CD8-positive, alpha-beta memory T cell (primary cell): ENCODE results near the gene ARHGDIA. TPM values are rescaled to one million over a fixed set of nuclear protein-coding genes. Genes with fewer than 3 reads are reported as not detected.

ENCODE experiments used
- CTCF ChIA-PET: fragments of 350-600 bp; sonication (Branson Sonifier 250); formaldehyde crosslinking; loops from one replicate; lab custom pipeline; 2021; ENCODE audit warnings: antibody characterized with exemption; lab: Charles Lee
- POLR2A ChIA-PET: fragments of 350-600 bp; sonication (Branson Sonifier 250); formaldehyde crosslinking; loops from one replicate; lab custom pipeline; 2021; ENCODE audit warnings: antibody characterized with exemption; lab: Charles Lee
- DNase-seq, 5 donors: peaks; one replicate each; pipeline versions ENCODE4 v3.0.0 to v3.0.0-alpha.2; 2020 to 2022; ENCODE audit warnings: mixed read lengths in 1 of 5
- H3K27ac ChIP-seq: one replicate; pipeline ENCODE4 v1.7.0; 2013; ENCODE audit warnings: low read depth, mild to moderate bottlenecking, low read length, moderate library complexity
- H3K27me3 ChIP-seq: 2 replicates; pipeline ENCODE4 v1.7.0; 2013; ENCODE audit warnings: low read length, mild to moderate bottlenecking; ENCODE audit not compliant: insufficient read depth, poor library complexity, severe bottlenecking
- H3K36me3 ChIP-seq: 2 replicates; pipeline ENCODE4 v1.7.0; 2013; ENCODE audit warnings: mild to moderate bottlenecking, low read length, moderate library complexity; ENCODE audit not compliant: insufficient read depth
- H3K4me1 ChIP-seq: 2 replicates; pipeline ENCODE4 v1.7.0; 2013; ENCODE audit warnings: mild to moderate bottlenecking, low read length, moderate library complexity; ENCODE audit not compliant: insufficient read depth
- H3K4me3 ChIP-seq: 2 replicates; pipeline ENCODE4 v1.7.0; 2013; ENCODE audit warnings: mild to moderate bottlenecking, low read length
- H3K9me3 ChIP-seq: 2 replicates; pipeline ENCODE4 v1.7.0; 2013; ENCODE audit warnings: mild to moderate bottlenecking, low read length
- H3K27ac Mint-ChIP-seq, 8 donors: one replicate each; pipeline ENCODE4 v1.8.0; 2020 to 2021; ENCODE audit warnings: mixed read lengths in 8 of 8, mild to moderate bottlenecking in 6 of 8, inconsistent platforms in 3 of 8, moderate library complexity in 3 of 8
- H3K27me3 Mint-ChIP-seq, 2 donors: one replicate each; pipeline ENCODE4 v1.8.0; 2020 to 2021; ENCODE audit warnings: mixed read lengths in 2 of 2, mild to moderate bottlenecking in 1 of 2, moderate library complexity in 1 of 2
- H3K36me3 Mint-ChIP-seq, 3 donors: one replicate each; pipeline ENCODE4 v1.8.0; 2020 to 2021; ENCODE audit warnings: mixed read lengths in 3 of 3, inconsistent platforms in 1 of 3, mild to moderate bottlenecking in 1 of 3
- H3K4me1 Mint-ChIP-seq, 3 donors: one replicate each; pipeline ENCODE4 v1.8.0; 2020 to 2021; ENCODE audit warnings: mixed read lengths in 3 of 3, inconsistent platforms in 1 of 3, mild to moderate bottlenecking in 1 of 3
- H3K4me3 Mint-ChIP-seq, 7 donors: one replicate each; pipeline ENCODE4 v1.8.0; 2020 to 2021; ENCODE audit warnings: mixed read lengths in 7 of 7, mild to moderate bottlenecking in 6 of 7, moderate library complexity in 4 of 7, inconsistent platforms in 2 of 7
- H3K9me3 Mint-ChIP-seq, 5 donors: one replicate each; pipeline ENCODE4 v1.8.0; 2020 to 2022; ENCODE audit warnings: mixed read lengths in 5 of 5, mild to moderate bottlenecking in 3 of 5, moderate library complexity in 2 of 5, inconsistent platforms in 1 of 5
- polyA plus RNA-seq: library from polyadenylated mRNA; unstranded; fragments of 300-500 nt; fragmentation: Illumina TruSeq; gene quantifications from one replicate; pipeline ENCODE4 v1.2.3, GENCODE V29; 2021
- total RNA-seq, 2 experiments: library from RNA; stranded (reverse); gene quantifications; one replicate each; pipeline ENCODE4 v1.2.3, GENCODE V29; 2021

Gene ARHGDIA
- total and polyA plus RNA-seq, 3 experiments from 2014 or later: 237 to 677 (median 662) TPM

GRCh38 chr17:81914103-81914850 lies 43.1 kb upstream of the ARHGDIA start:
- no peak for DNase-seq
- Mint-ChIP-seq H3K4me1 (peaks cover 22 to 56% (median 26%) of the 10 kb centered on the region in 3 donors), H3K36me3 (peaks cover 0 to 59% (median 6%) of the 10 kb centered on the region in 3 donors), H3K27ac (no peak overlapping the region), H3K9me3 (no peaks in the 10 kb centered on the region), H3K4me3 (no peak overlapping the region), H3K27me3 (no peaks in the 10 kb centered on the region)
- H3K27ac ChIP-seq: no peak overlapping the region
- peaks cover 32% of the 10 kb centered on the region for H3K36me3 ChIP-seq
- H3K4me3 ChIP-seq: no peak overlapping the region
- no peaks in the 10 kb centered on the region for H3K9me3 ChIP-seq
- H3K27me3 ChIP-seq: no peaks in the 10 kb centered on the region
- CTCF ChIA-PET: no interaction called here
- POLR2A ChIA-PET: interaction anchor here (0.6 kb wide), 2 partner anchors 51 to 65 kb away, joined by 3 to 6 read pairs; no protein-coding TSS in a partner anchor
- H3K4me1 ChIP-seq: peaks cover 35% of the 10 kb centered on the region

- CTCF ChIA-PET: no interaction called here
- POLR2A ChIA-PET: interaction anchor here (0.6 to 1.2 kb wide), 2 partner anchors 13 to 51 kb away, joined by 4 to 6 read pairs; no protein-coding TSS in a partner anchor
- peaks cover 35% of the 10 kb centered on the region for H3K4me1 ChIP-seq
Measured at GRCh38 chr17:81913394-81914102, 42.4 kb upstream of the ARHGDIA start.

GRCh38 chr17:81912441-81913309 lies 41.5 kb upstream of the ARHGDIA start:
- peak overlapping the region; percentile 3 to 82 (median 38) for H3K4me3 Mint-ChIP-seq
- POLR2A ChIA-PET: interaction anchor here (1.2 kb wide), 1 partner anchor 13 kb away, joined by 4 read pairs; no protein-coding TSS in a partner anchor
- H3K27me3 ChIP-seq: no peaks in the 10 kb centered on the region

More at GRCh38 chr17:81913394-81914102, 42.4 kb upstream of the ARHGDIA start:
- Mint-ChIP-seq H3K4me3 (peak overlapping the region in 5 of 7 donors; percentile 8 to 82 (median 38)), H3K4me1 (peaks cover 22 to 53% (median 26%) of the 10 kb centered on the region in 3 donors), H3K27me3 (no peaks in the 10 kb centered on the region), H3K36me3 (peaks cover 0 to 61% (median 6%) of the 10 kb centered on the region in 3 donors), H3K9me3 (no peaks in the 10 kb centered on the region), H3K27ac (peak overlapping the region in 3 of 8 donors; percentile 5 to 71 (median 68))
- Histone ChIP-seq H3K27ac (no peak overlapping the region), H3K27me3 (no peaks in the 10 kb centered on the region), H3K36me3 (peaks cover 32% of the 10 kb centered on the region), H3K4me3 (no peak overlapping the region), H3K9me3 (no peaks in the 10 kb centered on the region)
- no peak for DNase-seq

GRCh38 chr17:81911969-81912368 lies 40.8 kb upstream of the ARHGDIA start:
- POLR2A ChIA-PET: no interaction called here
- H3K36me3 ChIP-seq: peaks cover 32% of the 10 kb centered on the region

More at GRCh38 chr17:81912441-81913309, 41.5 kb upstream of the ARHGDIA start:
- CTCF ChIA-PET: no interaction called here
- Mint-ChIP-seq H3K27ac (peak overlapping the region in 4 of 8 donors; percentile 5 to 71 (median 53)), H3K36me3 (peaks cover 0 to 69% (median 6%) of the 10 kb centered on the region in 3 donors), H3K4me1 (peaks cover 17 to 45% (median 19%) of the 10 kb centered on the region in 3 donors), H3K27me3 (no peaks in the 10 kb centered on the region), H3K9me3 (no peaks in the 10 kb centered on the region)
- peaks cover 32% of the 10 kb centered on the region for H3K36me3 ChIP-seq
- H3K9me3 ChIP-seq: no peaks in the 10 kb centered on the region
- H3K4me3 ChIP-seq: no peak overlapping the region
- H3K27ac ChIP-seq: no peak overlapping the region
- DNase-seq: no peak
- peaks cover 31% of the 10 kb centered on the region for H3K4me1 ChIP-seq

DNA sequence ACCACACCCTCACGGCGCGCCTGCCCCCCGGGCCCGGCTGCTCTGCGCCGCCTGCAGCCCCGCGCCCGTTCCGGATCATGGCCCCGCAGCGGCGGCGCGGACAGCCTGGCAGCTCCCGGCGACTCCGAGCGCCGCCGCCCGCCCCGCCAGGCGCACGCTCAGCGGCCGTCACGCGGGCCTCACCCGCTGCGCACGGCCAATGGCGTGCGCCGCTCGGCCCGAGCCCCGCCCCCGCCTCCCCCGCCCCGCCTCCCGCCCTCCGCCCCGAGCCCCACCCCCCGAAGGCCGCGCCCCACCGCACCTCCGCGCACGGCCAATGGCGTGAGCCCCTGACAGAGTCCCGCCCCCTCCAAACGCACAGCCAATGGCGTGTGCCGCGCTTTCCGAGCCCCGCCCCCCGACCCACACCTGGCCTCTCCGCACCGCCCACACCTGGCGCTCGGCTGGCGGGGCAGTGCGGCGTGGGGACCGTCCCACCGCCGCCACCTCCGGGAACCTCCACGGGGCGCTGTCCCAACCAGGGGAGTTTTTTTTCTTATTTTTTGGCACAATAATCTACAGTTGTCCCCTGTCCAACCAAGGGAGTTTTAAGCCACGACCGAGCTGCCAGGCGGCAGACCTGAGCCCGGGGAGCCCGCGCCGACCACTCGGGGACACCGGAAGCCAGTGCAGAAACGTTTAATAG lies 40.3 kb upstream of the ARHGDIA start, which contains the start of gene PCYT2:
PCYT2 (minus strand) TSS at position 123 of the 685 bp plus-strand sequence; CDS start at position 79, 44 bp downstream.
- H3K27ac Mint-ChIP-seq: peak within 1 kb of the TSS in 7 of 8 donors; percentile 54 to 88 (median 70)
- H3K9me3 ChIP-seq: no peaks in the 10 kb centered on the region
- H3K4me1 Mint-ChIP-seq: peaks cover 7 to 35% (median 10%) of the 10 kb centered on the region in 3 donors
- peak within 1 kb of the TSS; percentile 84 to 90 (median 88) for H3K4me3 Mint-ChIP-seq
- DNase-seq: peak; percentile 89 to 95 (median 91)
- peak within 1 kb of the TSS; percentile 69 for H3K27ac ChIP-seq
- ChIA-PET POLR2A (interaction anchor here (0.6 to 1.0 kb wide), 2 partner anchors 16 to 19 kb away, joined by 3 read pairs; partner anchors contain the start of gene MAFG), CTCF (no interaction called here)
- peaks cover 21% of the 10 kb centered on the region for H3K4me1 ChIP-seq
- H3K27me3 ChIP-seq: no peaks in the 10 kb centered on the region
- no peaks in the 10 kb centered on the region for H3K27me3 Mint-ChIP-seq
- peaks cover 32% of the 10 kb centered on the region for H3K36me3 ChIP-seq
- H3K9me3 Mint-ChIP-seq: no peaks in the 10 kb centered on the region
- peak within 1 kb of the TSS; percentile 68 for H3K4me3 ChIP-seq
- peaks cover 0 to 68% (median 6%) of the 10 kb centered on the region in 3 donors for H3K36me3 Mint-ChIP-seq

More at GRCh38 chr17:81911969-81912368, 40.8 kb upstream of the ARHGDIA start:
- H3K9me3 ChIP-seq: no peaks in the 10 kb centered on the region
- H3K4me3 ChIP-seq: no peak overlapping the region
- H3K36me3 Mint-ChIP-seq: peaks cover 0 to 67% (median 6%) of the 10 kb centered on the region in 3 donors
- CTCF ChIA-PET: no interaction called here
- DNase-seq: no peak
- peaks cover 26% of the 10 kb centered on the region for H3K4me1 ChIP-seq
- no peaks in the 10 kb centered on the region for H3K9me3 Mint-ChIP-seq
- H3K27me3 ChIP-seq: no peaks in the 10 kb centered on the region
- H3K4me3 Mint-ChIP-seq: peak overlapping the region; percentile 44 to 90 (median 70)
- H3K27me3 Mint-ChIP-seq: no peaks in the 10 kb centered on the region
- H3K27ac Mint-ChIP-seq: peak overlapping the region in 5 of 8 donors; percentile 21 to 70 (median 32)
- no peak overlapping the region for H3K27ac ChIP-seq
- H3K4me1 Mint-ChIP-seq: peaks cover 12 to 41% (median 14%) of the 10 kb centered on the region in 3 donors

- peak overlapping the region; percentile 84 to 89 (median 88) for H3K4me3 Mint-ChIP-seq
- no peaks in the 10 kb centered on the region for H3K9me3 ChIP-seq
- peak overlapping the region; percentile 68 for H3K4me3 ChIP-seq
- peak overlapping the region in 2 of 8 donors; percentile 39 to 88 for H3K27ac Mint-ChIP-seq
- peaks cover 2 to 29% (median 7%) of the 10 kb centered on the region in 3 donors for H3K4me1 Mint-ChIP-seq
- peaks cover 0 to 70% (median 6%) of the 10 kb centered on the region in 3 donors for H3K36me3 Mint-ChIP-seq
- peak overlapping the region; percentile 69 for H3K27ac ChIP-seq
- DNase-seq: no peak
- peaks cover 16% of the 10 kb centered on the region for H3K4me1 ChIP-seq
- peaks cover 32% of the 10 kb centered on the region for H3K36me3 ChIP-seq
- ChIA-PET CTCF (no interaction called here), POLR2A (interaction anchor here (0.6 to 1.0 kb wide), 2 partner anchors 17 to 18 kb away, joined by 3 read pairs; partner anchors contain the start of gene MAFG)
- no peaks in the 10 kb centered on the region for H3K27me3 ChIP-seq
- H3K27me3 Mint-ChIP-seq: no peaks in the 10 kb centered on the region
- no peaks in the 10 kb centered on the region for H3K9me3 Mint-ChIP-seq
Measured at GRCh38 chr17:81910840-81911276, 39.7 kb upstream of the ARHGDIA start.
